ENCODE results near the gene CDC16.

DNA sequence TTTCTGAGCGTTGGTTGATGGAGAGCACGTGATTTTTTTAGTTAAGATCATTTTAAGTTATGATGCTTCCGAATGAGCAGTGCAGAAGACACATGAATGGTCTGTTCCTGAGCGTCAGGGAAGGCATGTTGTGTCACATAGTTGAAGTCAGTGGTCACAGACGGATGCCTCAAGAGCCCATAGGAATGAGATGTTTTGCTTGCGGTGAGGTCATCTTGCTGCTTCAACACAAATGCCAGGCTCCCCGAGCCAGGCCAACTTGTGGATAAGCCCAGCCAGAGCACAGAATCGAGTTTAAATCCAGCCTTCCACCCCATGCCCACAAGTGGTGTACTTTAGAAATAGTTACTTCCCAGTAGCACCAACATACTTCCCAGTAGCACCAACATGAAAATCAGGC lies 52.1 kb downstream of the CDC16 start:
- TF ChIP-seq POLR2A (IDR thresholded peaks at IDR 0.05): no peak
- TF ChIP-seq, protein P1, sequence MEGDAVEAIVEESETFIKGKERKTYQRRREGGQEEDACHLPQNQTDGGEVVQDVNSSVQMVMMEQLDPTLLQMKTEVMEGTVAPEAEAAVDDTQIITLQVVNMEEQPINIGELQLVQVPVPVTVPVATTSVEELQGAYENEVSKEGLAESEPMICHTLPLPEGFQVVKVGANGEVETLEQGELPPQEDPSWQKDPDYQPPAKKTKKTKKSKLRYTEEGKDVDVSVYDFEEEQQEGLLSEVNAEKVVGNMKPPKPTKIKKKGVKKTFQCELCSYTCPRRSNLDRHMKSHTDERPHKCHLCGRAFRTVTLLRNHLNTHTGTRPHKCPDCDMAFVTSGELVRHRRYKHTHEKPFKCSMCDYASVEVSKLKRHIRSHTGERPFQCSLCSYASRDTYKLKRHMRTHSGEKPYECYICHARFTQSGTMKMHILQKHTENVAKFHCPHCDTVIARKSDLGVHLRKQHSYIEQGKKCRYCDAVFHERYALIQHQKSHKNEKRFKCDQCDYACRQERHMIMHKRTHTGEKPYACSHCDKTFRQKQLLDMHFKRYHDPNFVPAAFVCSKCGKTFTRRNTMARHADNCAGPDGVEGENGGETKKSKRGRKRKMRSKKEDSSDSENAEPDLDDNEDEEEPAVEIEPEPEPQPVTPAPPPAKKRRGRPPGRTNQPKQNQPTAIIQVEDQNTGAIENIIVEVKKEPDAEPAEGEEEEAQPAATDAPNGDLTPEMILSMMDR (IDR thresholded peaks at IDR 0.05): no peak

Data from Peyer's patch (tissue), 4 donors.